ENCODE measurements around the gene GINS2. TPM values are rescaled to one million over a fixed set of nuclear protein-coding genes. Genes with fewer than 3 reads are reported as not detected.
A peak's percentile ranks its signal among the peaks of the same experiment; 100 is the strongest.

The GINS2 gene
- total RNA-seq, 1 donor from 2014 or later, result 2.6 TPM

GRCh38 chr16:85716022-85716679, 27.4 kb upstream of the GINS2 start:
- no peak for DNase-seq (ENCODE audit: low spot score)

- DNase-seq (ENCODE audit: low spot score), result peak; percentile 51
Observed at GRCh38 chr16:85715169-85716021, 26.6 kb upstream of the GINS2 start.

GRCh38 chr16:85712801-85713200, 24.0 kb upstream of the GINS2 start:
- DNase-seq (ENCODE audit: low spot score), result no peak

GRCh38 chr16:85711982-85712587, 23.3 kb upstream of the GINS2 start:
- no peak for DNase-seq (ENCODE audit: low spot score)

GRCh38 chr16:85710732-85711131, 22.0 kb upstream of the GINS2 start:
- DNase-seq (ENCODE audit: low spot score), result no peak

- no peak for DNase-seq (ENCODE audit: low spot score)
Observed at GRCh38 chr16:85709766-85710585, 21.2 kb upstream of the GINS2 start.

- no peak for DNase-seq (ENCODE audit: low spot score)
Observed at GRCh38 chr16:85708338-85708737, 19.6 kb upstream of the GINS2 start.

GRCh38 chr16:85707528-85708095, 18.9 kb upstream of the GINS2 start:
- no peak for DNase-seq (ENCODE audit: low spot score)

GRCh38 chr16:85706449-85707034, 17.8 kb upstream of the GINS2 start:
- DNase-seq (ENCODE audit: low spot score), result no peak

- no peak for DNase-seq (ENCODE audit: low spot score)
Observed at GRCh38 chr16:85704900-85705846, 16.4 kb upstream of the GINS2 start.

- DNase-seq (ENCODE audit: low spot score), result no peak
Observed at GRCh38 chr16:85704011-85704410, 15.3 kb upstream of the GINS2 start.

- DNase-seq (ENCODE audit: low spot score), result peak; percentile 69
Observed at GRCh38 chr16:85699628-85700027, 10.9 kb upstream of the GINS2 start.

- DNase-seq (ENCODE audit: low spot score), result no peak
Observed at GRCh38 chr16:85698935-85699558, 10.3 kb upstream of the GINS2 start.

GRCh38 chr16:85698459-85698891, 9.7 kb upstream of the GINS2 start:
- DNase-seq (ENCODE audit: low spot score), result no peak

GRCh38 chr16:85697431-85697830, 8.7 kb upstream of the GINS2 start:
- DNase-seq (ENCODE audit: low spot score), result no peak

- DNase-seq (ENCODE audit: low spot score), result no peak
Observed at GRCh38 chr16:85696781-85697180, 8.0 kb upstream of the GINS2 start.

- no peak for DNase-seq (ENCODE audit: low spot score)
Observed at GRCh38 chr16:85695196-85696128, 6.7 kb upstream of the GINS2 start.

- no peak for DNase-seq (ENCODE audit: low spot score)
Observed at GRCh38 chr16:85690469-85691064, 1.8 kb upstream of the GINS2 start.
